Embryonic facial prominence (tissue), 1 donor: Measurements from ENCODE around the gene DNAJB12.
A peak's percentile ranks its signal among the peaks of the same experiment; 100 is the strongest.
"Not testable (repeated sequence)": the region's sequence is repeated elsewhere in the genome, so short reads cannot be mapped to it uniquely, and the experiment has no call there.

Source experiments
- DNase-seq: peaks from one replicate; pipeline ENCODE4 v3.0.0-alpha.2; 2016; ENCODE audit errors: extremely low spot score

The DNAJB12 gene

DNA sequence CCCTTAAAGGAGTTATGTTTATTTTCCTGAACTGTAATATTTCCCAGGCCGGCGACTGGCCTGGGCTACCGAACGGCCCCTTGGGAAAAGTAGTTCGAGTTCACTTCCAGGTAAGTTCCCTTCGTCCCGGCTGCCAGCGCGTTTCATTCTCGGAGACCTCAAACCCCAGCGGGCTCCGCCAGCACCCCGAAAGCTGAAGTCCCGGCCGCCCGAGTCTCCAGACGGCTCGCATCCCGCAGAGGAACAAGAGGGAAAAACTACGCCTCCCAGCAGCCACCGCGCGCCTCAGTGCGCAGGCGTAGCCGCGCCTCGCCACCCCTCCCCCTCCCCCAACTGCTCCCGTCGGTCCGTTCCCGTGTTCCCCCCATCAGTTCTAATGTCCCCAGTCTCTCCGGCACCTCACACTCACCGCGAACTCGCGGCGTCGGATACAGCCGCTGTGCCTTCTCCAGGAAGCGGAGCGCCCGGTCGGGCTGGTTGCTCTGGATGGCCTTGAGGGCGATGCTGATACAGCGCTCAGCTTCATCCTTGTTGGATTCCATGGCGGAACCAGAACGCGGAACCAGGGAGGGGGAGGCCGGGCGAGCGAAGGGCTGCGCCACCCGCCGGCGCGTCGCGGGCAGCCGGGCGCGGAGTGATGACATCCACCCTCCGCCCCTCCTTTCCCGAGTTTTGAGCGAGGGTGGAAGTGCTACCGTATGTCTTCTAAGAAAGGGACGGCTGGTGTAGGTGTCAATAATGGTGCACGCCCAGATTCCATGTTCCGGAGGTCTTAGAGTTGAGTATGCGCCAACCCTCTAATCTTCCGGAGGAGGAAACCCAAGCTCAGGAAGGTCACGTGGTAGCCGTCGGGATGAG is at the start of gene DNAJB12:
Gene DNAJB12, minus strand, starts transcription at position 564 of the 858 bp plus-strand sequence. Its CDS starts 22 bp downstream, at position 542.
- peak; percentile 93 for DNase-seq

DNA sequence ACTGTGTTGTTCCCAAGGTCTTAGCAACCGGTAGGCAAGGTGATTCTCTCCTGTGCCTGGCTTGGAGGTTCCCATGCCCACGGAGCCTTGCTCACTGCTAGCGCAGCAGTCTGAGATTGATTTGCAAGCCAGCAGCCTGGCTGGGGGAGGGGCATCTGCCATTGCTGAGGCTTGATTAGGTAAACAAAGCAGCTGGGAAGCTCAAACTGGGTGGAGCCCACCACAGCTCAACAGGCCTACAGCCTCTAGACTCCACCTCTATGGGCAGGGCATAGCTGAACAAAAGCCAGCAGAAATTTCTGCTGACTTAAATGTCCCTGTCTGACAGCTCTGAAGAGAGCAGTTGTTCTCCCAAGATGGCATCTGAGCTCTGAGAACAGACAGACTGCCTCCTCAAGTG is 40.9 kb upstream of the DNAJB12 start:
- DNase-seq: not testable (repeated sequence)

DNA sequence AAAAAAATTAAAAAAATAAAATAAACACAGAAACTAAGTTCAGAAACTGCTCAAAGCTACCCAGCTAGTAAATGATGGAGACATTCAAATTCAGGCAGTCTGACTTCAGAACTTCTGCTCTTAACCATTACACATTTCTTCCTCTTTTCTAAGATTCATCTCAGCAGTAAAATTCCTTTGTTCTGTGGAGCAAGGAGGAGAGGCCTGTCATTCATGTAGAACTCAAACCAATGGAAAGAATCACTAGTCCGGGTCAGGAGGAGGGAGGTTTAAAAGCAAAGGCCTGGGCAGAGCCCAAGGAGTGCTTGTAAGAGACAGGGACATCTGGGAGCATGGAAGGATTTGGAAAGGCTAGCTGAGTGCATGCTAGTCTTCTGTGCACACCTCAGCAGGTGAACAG is 37.9 kb upstream of the DNAJB12 start:
- DNase-seq: no peak

DNA sequence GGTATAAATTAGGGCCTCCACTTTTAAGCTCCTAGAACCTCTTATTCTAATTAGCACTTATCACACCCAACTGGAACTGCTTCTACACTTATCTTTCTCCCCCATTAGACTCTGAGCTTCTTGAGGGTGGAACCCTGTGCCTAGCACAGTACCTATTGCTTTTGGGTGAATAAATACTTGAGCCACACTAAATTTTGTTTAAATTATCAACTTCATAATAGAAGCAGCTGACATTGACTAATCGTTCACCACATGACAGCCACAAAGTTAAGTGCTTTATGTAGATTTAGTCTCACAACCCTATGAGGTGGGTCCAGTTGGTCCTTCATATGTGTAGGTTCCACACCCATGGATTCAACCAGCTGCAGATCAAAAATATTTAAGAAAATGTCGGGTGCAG is 36.0 kb upstream of the DNAJB12 start:
- DNase-seq: no peak

DNA sequence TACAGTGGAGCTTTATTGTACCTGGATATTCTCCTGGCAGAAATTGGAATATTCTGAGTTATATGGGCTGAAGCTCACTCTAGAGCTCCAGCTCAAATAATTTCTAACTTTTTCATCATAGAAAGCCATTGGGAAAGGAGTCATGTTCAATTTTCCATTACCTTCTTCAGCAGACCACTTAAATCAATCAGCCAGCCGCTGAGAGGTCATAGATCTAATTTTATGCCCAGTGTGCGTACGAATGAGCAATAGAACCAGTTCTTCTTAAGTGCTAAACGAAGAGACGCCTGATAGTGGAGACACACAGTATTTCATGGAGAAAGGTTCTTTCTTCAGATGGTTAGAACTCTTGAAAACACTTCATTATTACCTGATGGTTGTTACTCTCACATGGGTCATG is 35.0 kb upstream of the DNAJB12 start:
- no peak for DNase-seq

DNA sequence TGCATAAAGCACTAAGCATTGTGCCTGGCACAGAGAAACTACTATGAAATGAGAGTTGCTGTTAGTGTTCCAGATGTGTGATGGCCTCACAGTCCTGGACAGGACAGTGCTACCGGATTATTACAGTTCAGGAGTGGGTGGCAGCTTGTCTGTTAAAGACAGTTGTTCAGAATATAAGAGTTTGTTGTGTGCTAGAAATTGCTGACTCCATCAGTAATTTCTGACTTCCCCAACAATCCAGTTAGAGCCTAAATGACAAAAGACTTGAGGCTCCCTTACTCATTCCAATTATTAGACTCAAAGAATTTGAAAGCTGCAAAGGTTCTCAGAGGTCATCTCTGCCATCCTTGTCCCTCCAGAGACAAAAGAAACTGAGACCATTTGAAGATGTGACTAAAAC is 34.3 kb upstream of the DNAJB12 start:
- no peak for DNase-seq

DNA sequence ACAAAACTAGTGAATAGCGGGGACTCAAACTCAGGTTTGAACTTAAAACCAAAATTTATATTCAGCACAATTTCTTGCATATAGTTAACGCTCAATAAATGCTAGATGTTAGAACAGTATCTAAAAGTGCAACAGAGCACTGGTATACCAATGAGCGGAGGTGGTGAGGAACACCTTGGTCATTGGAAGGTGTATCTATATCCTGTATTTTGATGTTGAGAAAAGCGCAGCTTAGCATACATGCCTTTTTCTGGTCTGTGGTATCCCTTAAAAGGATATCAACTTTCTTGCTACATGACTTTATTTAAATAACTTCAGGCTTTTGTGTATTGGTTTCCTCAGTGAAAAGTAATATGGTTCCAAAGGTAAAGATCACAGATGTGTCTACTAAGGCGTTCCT is 33.3 kb upstream of the DNAJB12 start:
- no peak for DNase-seq

DNA sequence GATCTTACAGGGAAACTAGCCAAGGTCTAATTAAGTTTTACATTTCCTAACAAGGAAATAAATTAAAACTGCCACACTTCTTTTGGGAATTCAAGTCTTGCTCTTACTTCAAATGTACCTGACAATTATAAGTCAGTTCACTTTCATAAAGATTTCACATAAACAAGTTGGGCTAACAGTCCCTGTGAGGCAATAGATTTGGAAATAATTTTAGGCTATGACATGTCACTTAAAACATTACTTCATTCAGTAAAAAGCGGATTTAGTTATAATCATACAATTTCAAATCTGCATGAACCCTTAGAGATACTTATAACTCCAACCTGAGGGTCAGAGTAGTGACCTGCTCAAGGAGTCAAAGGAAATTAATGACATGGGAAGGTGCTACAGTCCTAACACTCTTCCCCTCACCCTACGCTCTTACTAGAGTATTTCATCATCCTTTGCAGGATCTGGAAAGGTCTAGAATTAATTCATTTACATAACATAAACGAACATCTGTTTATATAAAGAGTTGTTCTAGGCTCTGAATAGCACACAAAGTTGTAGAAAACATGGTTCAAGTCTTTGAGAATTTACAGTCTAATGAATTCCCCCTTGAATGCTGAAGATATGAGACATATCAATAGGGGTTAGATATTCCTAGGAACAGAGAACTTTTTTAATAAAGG is 32.3 kb upstream of the DNAJB12 start:
- DNase-seq: no peak

DNA sequence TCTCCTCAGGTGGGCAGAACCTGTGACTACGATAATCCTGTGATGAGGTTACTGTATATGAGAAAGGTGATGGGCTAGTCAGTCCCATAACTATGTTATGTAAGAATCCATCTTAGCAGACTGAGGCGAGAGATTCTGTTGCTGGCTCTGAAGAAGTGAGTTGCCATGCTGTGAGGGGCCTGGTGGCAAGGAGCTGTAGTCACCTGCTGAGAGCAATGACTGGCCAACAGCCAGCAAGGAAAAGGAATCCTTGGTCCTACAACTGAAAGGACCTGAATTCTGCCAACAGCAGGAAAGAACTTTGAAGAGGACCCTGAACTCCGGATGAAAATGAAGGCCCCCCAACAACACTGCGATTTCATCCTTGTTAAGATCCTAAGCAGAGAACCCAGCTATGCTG is 31.0 kb upstream of the DNAJB12 start:
- no peak for DNase-seq

DNA sequence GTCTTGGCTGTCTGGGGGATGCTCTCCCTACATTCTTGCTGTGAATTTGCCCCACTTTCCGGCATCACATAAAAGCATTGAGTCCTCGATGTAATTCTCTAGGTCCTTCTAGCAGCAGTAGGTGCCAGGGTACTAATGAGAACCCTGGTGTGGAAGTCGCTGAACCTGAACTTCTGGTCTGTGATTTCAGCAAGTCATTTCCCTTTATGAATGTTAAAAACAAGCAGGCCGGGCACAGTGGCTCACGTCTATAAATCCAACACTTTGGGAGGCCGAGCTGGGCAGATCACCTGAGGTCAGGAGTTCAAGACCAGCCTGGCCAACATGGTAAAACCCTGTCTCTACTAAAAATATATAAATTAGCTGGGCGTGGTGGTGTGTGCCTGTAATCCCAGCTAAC is 30.3 kb upstream of the DNAJB12 start:
- not testable (repeated sequence) for DNase-seq

DNA sequence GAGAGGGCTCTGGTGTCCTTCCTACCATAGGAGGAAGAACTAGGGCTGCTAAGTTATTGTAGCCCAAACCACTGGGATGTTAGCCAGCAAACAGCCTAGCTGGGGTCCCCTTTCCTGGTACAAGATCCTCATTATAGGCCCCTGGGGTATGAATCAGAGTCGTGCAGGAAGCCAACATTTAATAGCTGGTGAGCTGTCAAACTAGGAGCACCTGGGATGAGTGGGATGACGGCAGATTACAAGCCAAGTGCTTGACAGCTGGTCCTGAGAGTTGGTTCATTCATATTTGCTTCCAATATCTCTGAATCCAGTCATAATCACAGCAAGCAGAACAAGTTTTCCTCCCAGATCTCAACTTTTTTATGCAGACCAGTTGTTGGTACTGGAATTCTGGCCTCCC is 25.1 kb upstream of the DNAJB12 start:
- DNase-seq: no peak

DNA sequence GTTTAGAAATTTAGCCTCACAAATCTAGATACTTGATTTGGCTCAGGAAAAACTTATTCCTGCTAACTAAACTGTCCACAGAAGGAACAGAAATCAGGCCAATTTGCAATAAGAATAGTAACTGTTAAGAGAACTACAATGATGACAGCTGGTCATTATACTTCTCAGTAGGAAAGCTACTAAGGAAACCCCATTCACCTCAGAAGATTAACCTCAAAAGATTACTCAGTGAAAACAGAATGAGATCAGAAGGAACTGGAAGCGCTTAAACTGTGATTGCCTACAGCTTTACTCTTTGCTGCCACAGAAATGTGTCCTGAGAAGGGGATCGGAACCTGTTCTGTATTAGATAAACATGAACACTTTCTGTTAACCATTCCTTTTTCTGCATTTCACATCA is 24.3 kb upstream of the DNAJB12 start:
- no peak for DNase-seq

DNA sequence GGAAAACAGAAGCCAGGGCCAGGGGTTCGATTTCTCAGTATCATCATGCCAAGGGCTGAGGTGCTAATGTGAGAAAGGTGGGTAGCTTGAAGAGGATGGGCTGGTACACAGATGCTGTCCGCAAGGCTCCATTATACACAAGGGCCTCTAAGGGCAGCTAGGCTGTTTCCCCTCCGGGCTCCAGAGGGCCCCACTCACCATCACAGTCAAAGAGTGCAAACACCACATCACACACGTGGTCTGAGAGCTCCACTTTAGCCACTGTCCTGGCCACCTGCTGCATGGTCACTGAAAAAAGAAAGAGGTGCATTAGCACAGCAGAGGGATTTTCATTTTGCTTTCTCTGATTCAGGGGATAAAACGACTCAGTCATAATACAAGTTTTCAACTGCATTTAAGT is 20.9 kb upstream of the DNAJB12 start:
- no peak for DNase-seq

DNA sequence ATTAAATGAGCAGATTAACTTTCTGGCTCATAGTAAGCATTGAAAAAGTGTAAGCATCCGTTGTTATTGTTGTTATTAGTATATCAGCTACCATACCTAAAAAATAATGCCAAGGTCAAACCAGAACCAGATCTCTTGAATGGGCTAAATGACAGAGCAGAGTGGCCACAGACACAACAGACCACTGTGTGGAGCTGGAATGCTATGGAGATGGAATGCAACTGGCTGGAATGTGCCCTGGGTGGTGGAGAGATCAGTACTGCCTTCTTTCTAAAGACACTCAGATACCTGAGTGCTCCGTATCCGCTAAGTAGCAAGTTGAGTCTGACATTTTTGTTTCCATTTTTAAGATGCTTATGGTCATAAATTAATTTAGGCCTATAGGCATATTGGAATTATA is 20.5 kb upstream of the DNAJB12 start:
- no peak for DNase-seq

DNA sequence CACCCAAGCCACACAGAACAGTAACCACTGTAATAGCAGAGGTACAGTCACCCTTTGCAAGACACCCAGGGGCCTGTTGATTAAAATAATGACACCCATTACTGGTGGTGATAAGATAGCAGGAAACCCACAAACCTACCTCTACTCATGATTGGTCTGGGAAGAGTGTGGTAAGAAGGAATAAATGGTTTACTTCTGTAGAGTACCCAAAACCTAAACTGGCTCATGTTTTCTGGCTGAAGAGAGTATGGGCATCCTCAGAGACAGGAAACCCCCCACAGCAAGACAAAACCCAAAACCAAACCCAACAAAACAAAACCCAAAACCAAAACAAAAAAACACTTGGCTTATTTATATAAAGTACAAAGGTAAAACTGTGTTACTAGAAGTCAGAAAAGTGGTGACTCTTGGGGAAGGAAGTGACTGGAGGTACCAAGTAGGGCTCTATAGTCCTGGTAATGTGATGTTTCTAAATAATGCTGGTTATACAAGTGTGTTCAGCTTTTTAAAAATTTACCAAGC is 15.5 kb upstream of the DNAJB12 start:
- DNase-seq: no peak

DNA sequence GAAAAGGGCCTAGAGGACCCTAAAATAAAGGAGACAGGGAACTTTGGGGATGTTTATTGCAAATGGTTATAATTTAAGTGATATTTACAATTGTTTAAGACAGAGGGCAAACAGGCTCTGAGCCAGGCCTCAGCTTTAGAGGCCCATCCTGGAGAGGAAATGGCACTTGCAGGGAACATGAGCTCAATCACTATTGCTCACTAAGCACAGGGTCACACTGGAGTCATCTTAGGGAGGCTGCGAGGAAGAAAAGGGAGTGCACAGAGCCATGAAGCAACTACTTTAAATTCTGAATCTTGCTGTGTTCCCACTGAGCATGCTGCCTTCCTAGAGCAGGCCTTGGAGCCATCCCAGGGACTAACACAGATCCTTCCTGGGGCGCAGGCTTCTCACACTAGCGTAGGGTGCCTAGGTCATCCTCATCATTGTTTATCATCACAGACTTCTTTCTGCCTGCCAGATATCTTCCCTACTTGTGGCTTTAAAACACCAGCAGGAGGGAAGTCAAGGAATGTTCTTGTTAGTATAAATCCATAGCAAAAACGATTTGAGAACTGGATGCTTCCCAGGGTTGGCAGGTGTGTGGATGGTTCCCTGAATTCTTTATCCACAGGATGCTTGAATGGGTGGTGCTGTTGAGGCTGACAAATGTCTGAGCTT is 12.7 kb upstream of the DNAJB12 start:
- DNase-seq: no peak

DNA sequence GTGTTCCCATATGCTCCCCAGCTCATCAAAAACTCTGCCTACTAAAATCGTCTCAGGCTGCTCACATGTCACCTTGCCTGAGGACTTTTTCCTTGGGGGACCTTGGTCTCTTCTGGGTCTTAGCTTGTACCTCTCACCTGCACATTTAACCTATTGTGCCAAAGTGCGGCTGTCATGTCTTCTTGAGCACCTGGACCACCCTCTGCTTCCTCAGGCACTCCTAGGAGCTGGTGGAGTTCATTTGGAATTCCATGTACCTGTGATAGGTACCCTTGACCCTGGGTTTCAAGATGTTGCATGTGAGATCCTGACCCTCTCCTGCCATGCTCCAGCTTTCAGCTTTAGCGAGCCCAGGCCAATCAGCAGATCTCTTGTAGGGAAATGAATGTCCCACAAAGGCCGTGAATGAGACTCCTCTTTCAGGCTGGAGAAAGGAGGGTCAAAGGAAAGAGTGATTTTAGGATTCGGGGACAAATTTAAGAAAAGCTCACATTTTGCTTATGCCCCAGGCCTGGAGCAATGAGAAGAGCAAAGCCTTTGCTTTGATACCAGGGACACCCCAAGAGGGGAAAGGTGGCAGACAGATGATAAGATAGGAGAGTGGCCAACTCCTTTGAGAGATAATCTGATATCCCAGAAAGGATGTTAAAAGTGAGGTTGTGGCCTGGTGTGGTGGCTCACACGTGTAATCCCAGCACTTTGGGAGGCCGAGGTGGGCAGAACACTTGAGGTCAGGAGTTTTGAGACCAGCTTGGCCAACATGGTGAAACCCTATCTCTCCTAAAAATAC is 10.6 kb upstream of the DNAJB12 start:
- DNase-seq: no peak

DNA sequence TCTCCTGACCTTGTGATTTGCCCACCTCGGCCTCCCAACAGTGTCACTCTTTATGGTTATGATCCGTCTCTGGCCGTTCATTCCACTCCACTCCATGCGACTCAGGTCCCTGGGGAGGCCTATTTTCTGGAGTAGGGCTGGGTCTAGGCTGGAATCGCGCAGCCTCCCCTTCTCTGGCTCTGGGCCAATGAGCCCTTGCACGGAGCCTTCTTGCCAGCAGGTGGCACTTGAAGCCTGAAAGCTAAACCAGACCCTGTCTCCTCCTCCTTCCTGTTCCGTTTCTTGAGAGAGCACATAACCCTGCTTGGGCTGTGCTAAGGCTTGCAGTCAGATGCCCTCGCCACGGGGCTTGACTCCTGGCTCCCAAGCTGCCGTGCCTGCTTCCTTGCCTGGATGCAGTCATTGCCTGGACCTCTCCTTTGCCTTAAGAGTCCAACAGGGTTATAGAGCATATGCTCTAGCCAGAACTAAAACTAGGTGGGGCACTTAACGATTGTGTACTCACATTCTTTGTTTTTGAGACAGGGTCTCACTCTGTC is 9.6 kb upstream of the DNAJB12 start:
- DNase-seq: peak; percentile 89

DNA sequence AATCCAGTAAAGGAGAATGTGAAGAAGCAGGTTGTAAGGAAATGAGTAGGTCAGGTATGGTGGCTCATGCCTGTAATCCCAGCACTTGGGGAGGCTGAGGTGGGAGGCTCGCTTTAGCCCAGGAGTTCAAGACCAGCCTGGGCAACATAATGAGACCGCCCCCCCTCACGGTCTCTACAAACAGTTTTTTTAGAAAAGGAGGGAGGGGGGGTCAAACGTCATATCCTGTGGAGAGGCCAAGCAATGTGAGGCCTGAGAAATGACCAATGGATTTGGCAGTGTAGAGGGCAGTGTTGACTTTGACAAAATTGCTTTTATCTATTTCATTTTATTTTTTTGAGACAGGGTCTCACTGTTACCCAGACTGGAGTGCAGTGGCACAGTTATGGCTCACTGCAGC is 2.3 kb upstream of the DNAJB12 start:
- DNase-seq: no peak

DNA sequence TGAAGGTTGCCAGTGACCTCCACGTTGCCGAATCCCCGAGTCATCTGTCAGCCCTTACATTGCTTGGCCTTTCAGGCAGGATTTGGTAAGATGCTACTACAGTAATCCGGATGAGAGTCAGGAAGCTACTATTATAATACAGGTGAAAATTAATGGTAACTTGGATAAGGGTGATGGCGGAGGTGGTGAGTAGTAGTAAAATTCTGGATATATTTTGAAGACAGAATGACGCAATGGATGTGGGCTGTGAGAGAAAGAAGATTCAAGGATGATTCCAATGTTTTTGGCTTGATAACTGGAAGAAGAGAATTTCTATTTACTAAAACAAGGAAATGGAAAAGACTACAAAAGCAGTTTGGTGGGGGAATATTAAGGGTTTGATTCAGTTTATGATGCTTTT is 1.4 kb upstream of the DNAJB12 start:
- no peak for DNase-seq

DNA sequence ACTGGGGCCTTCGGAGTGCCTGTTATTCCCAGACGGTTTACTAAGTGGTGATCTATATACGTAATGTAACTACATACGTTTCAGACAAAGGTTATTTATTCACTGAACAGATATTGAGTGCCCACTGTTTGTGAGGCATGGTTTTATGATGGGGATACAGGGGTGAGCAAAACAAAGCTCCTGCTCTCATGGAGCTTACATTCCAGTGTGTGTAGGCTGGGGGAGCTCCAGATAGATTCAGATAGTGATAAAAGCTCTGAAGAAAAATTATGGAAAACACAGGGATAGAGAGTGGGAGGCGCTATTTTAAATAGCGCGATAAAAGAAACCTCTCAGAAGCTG is 466 bp upstream of the DNAJB12 start:
- no peak for DNase-seq

DNA sequence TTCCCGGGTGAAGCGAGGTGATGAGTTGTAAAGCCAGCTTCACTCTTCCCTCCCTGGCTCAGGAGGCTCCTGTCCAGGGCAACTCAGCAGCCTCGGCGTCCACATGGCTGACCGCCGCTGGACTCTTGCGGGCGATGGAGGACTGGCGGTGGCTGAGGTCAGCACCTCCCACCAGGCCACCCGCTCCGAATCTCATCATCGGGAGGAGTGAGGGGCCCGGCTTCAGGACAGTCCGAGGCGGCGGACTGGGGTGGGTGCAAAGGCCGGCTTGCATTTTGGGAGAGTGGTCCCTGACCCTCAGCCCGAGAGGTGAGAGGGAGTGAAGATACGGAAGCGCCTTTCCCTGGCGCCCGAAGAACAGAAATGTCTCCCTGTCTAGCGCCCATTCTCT is 759 bp downstream of the DNAJB12 start:
- DNase-seq: no peak
